Measurements from ENCODE around the gene DEPDC1B.
"Not testable (repeated sequence)": the region's sequence is repeated elsewhere in the genome, so short reads cannot be mapped to it uniquely, and the experiment has no call there.

Gene DEPDC1B

GRCh38 chr5:60698336-60698735 is 1.6 kb downstream of the DEPDC1B start:
- DNase-seq (ENCODE audit: low read depth, low spot score), result no peak

GRCh38 chr5:60690326-60690725 is 9.6 kb downstream of the DEPDC1B start:
- DNase-seq (ENCODE audit: low read depth, low spot score), result no peak

- DNase-seq (ENCODE audit: low read depth, low spot score), result no peak
Measured at GRCh38 chr5:60688980-60689379, 11.0 kb downstream of the DEPDC1B start.

GRCh38 chr5:60687927-60688720 is 11.8 kb downstream of the DEPDC1B start:
- no peak for DNase-seq (ENCODE audit: low read depth, low spot score)

- no peak for DNase-seq (ENCODE audit: low read depth, low spot score)
Measured at GRCh38 chr5:60686157-60686556, 13.8 kb downstream of the DEPDC1B start.

GRCh38 chr5:60685700-60686099 is 14.3 kb downstream of the DEPDC1B start:
- no peak for DNase-seq (ENCODE audit: low read depth, low spot score)

- no peak for DNase-seq (ENCODE audit: low read depth, low spot score)
Measured at GRCh38 chr5:60685028-60685427, 14.9 kb downstream of the DEPDC1B start.

GRCh38 chr5:60682007-60682406 is 18.0 kb downstream of the DEPDC1B start:
- DNase-seq (ENCODE audit: low read depth, low spot score), result not testable (repeated sequence)

- DNase-seq (ENCODE audit: low read depth, low spot score), result no peak
Measured at GRCh38 chr5:60679816-60680215, 20.1 kb downstream of the DEPDC1B start.

GRCh38 chr5:60677850-60678664 is 21.9 kb downstream of the DEPDC1B start:
- no peak for DNase-seq (ENCODE audit: low read depth, low spot score)

- DNase-seq (ENCODE audit: low read depth, low spot score), result no peak
Measured at GRCh38 chr5:60675286-60675685, 24.7 kb downstream of the DEPDC1B start.

- no peak for DNase-seq (ENCODE audit: low read depth, low spot score)
Measured at GRCh38 chr5:60674251-60675069, 25.5 kb downstream of the DEPDC1B start.

GRCh38 chr5:60673334-60673733 is 26.6 kb downstream of the DEPDC1B start:
- DNase-seq (ENCODE audit: low read depth, low spot score), result no peak

- DNase-seq (ENCODE audit: low read depth, low spot score), result no peak
Measured at GRCh38 chr5:60672693-60673264, 27.2 kb downstream of the DEPDC1B start.

GRCh38 chr5:60671899-60672692 is 27.9 kb downstream of the DEPDC1B start:
- DNase-seq (ENCODE audit: low read depth, low spot score), result no peak

GRCh38 chr5:60670749-60671148 is 29.2 kb downstream of the DEPDC1B start:
- DNase-seq (ENCODE audit: low read depth, low spot score), result no peak

- DNase-seq (ENCODE audit: low read depth, low spot score), result no peak
Measured at GRCh38 chr5:60668686-60669304, 31.2 kb downstream of the DEPDC1B start.

- DNase-seq (ENCODE audit: low read depth, low spot score), result no peak
Measured at GRCh38 chr5:60651872-60652620, 47.9 kb downstream of the DEPDC1B start.

GRCh38 chr5:60649288-60649917 is 50.6 kb downstream of the DEPDC1B start:
- no peak for DNase-seq (ENCODE audit: low read depth, low spot score)
